ENCODE data around the gene SSR1.

SSR1 gene

GRCh38 chr6:7241160-7241559, 71.8 kb downstream of the SSR1 start:
- H3K27me3 Mint-ChIP-seq: no peaks in the 10 kb centered on the region
- no peak overlapping the region for H3K4me3 Mint-ChIP-seq
- peaks cover 64% of the 10 kb centered on the region for H3K4me1 Mint-ChIP-seq (ENCODE audit: low read depth)
- no peaks in the 10 kb centered on the region for H3K9me3 Mint-ChIP-seq
- H3K27ac Mint-ChIP-seq: peak overlapping the region; percentile 92
- intact Hi-C loops (cut with micrococcal nuclease): loop anchor here (5.0 to 10.0 kb wide), 4 partner anchors 36 to 516 kb away; partner anchors contain the start of gene RREB1
- peaks cover 96% of the 10 kb centered on the region for H3K36me3 Mint-ChIP-seq (ENCODE audit: low read depth)

- peaks cover 96% of the 10 kb centered on the region for H3K36me3 Mint-ChIP-seq (ENCODE audit: low read depth)
- no peaks in the 10 kb centered on the region for H3K27me3 Mint-ChIP-seq
- H3K4me1 Mint-ChIP-seq (ENCODE audit: low read depth): peaks cover 73% of the 10 kb centered on the region
- no peaks in the 10 kb centered on the region for H3K9me3 Mint-ChIP-seq
- H3K27ac Mint-ChIP-seq: peak overlapping the region; percentile 92
- H3K4me3 Mint-ChIP-seq: no peak overlapping the region
- intact Hi-C loops (cut with micrococcal nuclease): loop anchor here (5.0 to 10.0 kb wide), 4 partner anchors 37 to 516 kb away; partner anchors contain the start of gene RREB1
These were observed 72.6 kb downstream of the SSR1 start for GRCh38 chr6:7240351-7240750.

- no peak overlapping the region for H3K4me3 Mint-ChIP-seq
- no peaks in the 10 kb centered on the region for H3K27me3 Mint-ChIP-seq
- no peaks in the 10 kb centered on the region for H3K9me3 Mint-ChIP-seq
- H3K27ac Mint-ChIP-seq: peak overlapping the region; percentile 34
- H3K36me3 Mint-ChIP-seq (ENCODE audit: low read depth): peaks cover 96% of the 10 kb centered on the region
- intact Hi-C loops (cut with micrococcal nuclease): no loop called here
- peaks cover 80% of the 10 kb centered on the region for H3K4me1 Mint-ChIP-seq (ENCODE audit: low read depth)
These were observed 73.4 kb downstream of the SSR1 start for GRCh38 chr6:7239590-7239948.

GRCh38 chr6:7238900-7239589, 74.0 kb downstream of the SSR1 start:
- peaks cover 96% of the 10 kb centered on the region for H3K36me3 Mint-ChIP-seq (ENCODE audit: low read depth)
- peak overlapping the region; percentile 34 for H3K27ac Mint-ChIP-seq
- no peaks in the 10 kb centered on the region for H3K9me3 Mint-ChIP-seq
- peaks cover 82% of the 10 kb centered on the region for H3K4me1 Mint-ChIP-seq (ENCODE audit: low read depth)
- H3K27me3 Mint-ChIP-seq: no peaks in the 10 kb centered on the region
- intact Hi-C loops (cut with micrococcal nuclease): no loop called here
- H3K4me3 Mint-ChIP-seq: no peak overlapping the region

GRCh38 chr6:7238526-7238899, 74.5 kb downstream of the SSR1 start:
- no peaks in the 10 kb centered on the region for H3K27me3 Mint-ChIP-seq
- H3K4me1 Mint-ChIP-seq (ENCODE audit: low read depth): peaks cover 82% of the 10 kb centered on the region
- H3K27ac Mint-ChIP-seq: peak overlapping the region; percentile 34
- peaks cover 96% of the 10 kb centered on the region for H3K36me3 Mint-ChIP-seq (ENCODE audit: low read depth)
- no peak overlapping the region for H3K4me3 Mint-ChIP-seq
- intact Hi-C loops (cut with micrococcal nuclease): no loop called here
- H3K9me3 Mint-ChIP-seq: no peaks in the 10 kb centered on the region

- H3K36me3 Mint-ChIP-seq (ENCODE audit: low read depth): peaks cover 99% of the 10 kb centered on the region
- no peaks in the 10 kb centered on the region for H3K9me3 Mint-ChIP-seq
- no peaks in the 10 kb centered on the region for H3K27me3 Mint-ChIP-seq
- no peak overlapping the region for H3K27ac Mint-ChIP-seq
- H3K4me3 Mint-ChIP-seq: no peak overlapping the region
- peaks cover 76% of the 10 kb centered on the region for H3K4me1 Mint-ChIP-seq (ENCODE audit: low read depth)
- intact Hi-C loops (cut with micrococcal nuclease): no loop called here
These were observed 75.3 kb downstream of the SSR1 start for GRCh38 chr6:7237653-7238188.

- H3K27ac Mint-ChIP-seq: peak overlapping the region; percentile 52
- no peaks in the 10 kb centered on the region for H3K9me3 Mint-ChIP-seq
- peaks cover 99% of the 10 kb centered on the region for H3K36me3 Mint-ChIP-seq (ENCODE audit: low read depth)
- no peaks in the 10 kb centered on the region for H3K27me3 Mint-ChIP-seq
- intact Hi-C loops (cut with micrococcal nuclease): no loop called here
- peaks cover 64% of the 10 kb centered on the region for H3K4me1 Mint-ChIP-seq (ENCODE audit: low read depth)
- H3K4me3 Mint-ChIP-seq: no peak overlapping the region
These were observed 76.4 kb downstream of the SSR1 start for GRCh38 chr6:7236306-7237209.

GRCh38 chr6:7235712-7236305, 77.2 kb downstream of the SSR1 start:
- no peaks in the 10 kb centered on the region for H3K9me3 Mint-ChIP-seq
- intact Hi-C loops (cut with micrococcal nuclease): no loop called here
- H3K4me1 Mint-ChIP-seq (ENCODE audit: low read depth): peaks cover 57% of the 10 kb centered on the region
- H3K27me3 Mint-ChIP-seq: no peaks in the 10 kb centered on the region
- no peak overlapping the region for H3K4me3 Mint-ChIP-seq
- peaks cover 99% of the 10 kb centered on the region for H3K36me3 Mint-ChIP-seq (ENCODE audit: low read depth)
- H3K27ac Mint-ChIP-seq: peak overlapping the region; percentile 52

GRCh38 chr6:7234547-7234946, 78.5 kb downstream of the SSR1 start:
- peak overlapping the region; percentile 52 for H3K27ac Mint-ChIP-seq
- peaks cover 44% of the 10 kb centered on the region for H3K4me1 Mint-ChIP-seq (ENCODE audit: low read depth)
- no peaks in the 10 kb centered on the region for H3K9me3 Mint-ChIP-seq
- no peaks in the 10 kb centered on the region for H3K27me3 Mint-ChIP-seq
- intact Hi-C loops (cut with micrococcal nuclease): no loop called here
- H3K4me3 Mint-ChIP-seq: no peak overlapping the region
- H3K36me3 Mint-ChIP-seq (ENCODE audit: low read depth): peaks cover 99% of the 10 kb centered on the region

- no peak overlapping the region for H3K4me3 Mint-ChIP-seq
- intact Hi-C loops (cut with micrococcal nuclease): no loop called here
- H3K9me3 Mint-ChIP-seq: no peaks in the 10 kb centered on the region
- H3K27me3 Mint-ChIP-seq: no peaks in the 10 kb centered on the region
- peaks cover 99% of the 10 kb centered on the region for H3K36me3 Mint-ChIP-seq (ENCODE audit: low read depth)
- H3K27ac Mint-ChIP-seq: no peak overlapping the region
- peaks cover 34% of the 10 kb centered on the region for H3K4me1 Mint-ChIP-seq (ENCODE audit: low read depth)
These were observed 80.6 kb downstream of the SSR1 start for GRCh38 chr6:7232351-7232750.

- Mint-ChIP-seq H3K4me3 (no peak overlapping the region), H3K9me3 (no peaks in the 10 kb centered on the region), H3K27ac (no peak overlapping the region), H3K36me3 (ENCODE audit: low read depth) (peaks cover 99% of the 10 kb centered on the region), H3K27me3 (no peaks in the 10 kb centered on the region), H3K4me1 (ENCODE audit: low read depth) (peaks cover 33% of the 10 kb centered on the region)
- intact Hi-C loops (cut with micrococcal nuclease): no loop called here
These were observed 81.9 kb downstream of the SSR1 start for GRCh38 chr6:7230956-7231713.

- Mint-ChIP-seq H3K27me3 (no peaks in the 10 kb centered on the region), H3K9me3 (no peaks in the 10 kb centered on the region), H3K4me1 (ENCODE audit: low read depth) (peaks cover 28% of the 10 kb centered on the region), H3K4me3 (no peak overlapping the region), H3K27ac (no peak overlapping the region), H3K36me3 (ENCODE audit: low read depth) (peaks cover 99% of the 10 kb centered on the region)
- intact Hi-C loops (cut with micrococcal nuclease): no loop called here
These were observed 82.7 kb downstream of the SSR1 start for GRCh38 chr6:7230327-7230691.

Measured in dendritic cell treated with granulocyte-macrophage colony-stimulating factor and Interleukin-4, amounts not matched to agents 40 ng/mL and 50 ng/mL, for 4 days (primary cell).